Measurements from ENCODE around the gene BAIAP3. TPM values are rescaled to one million over a fixed set of nuclear protein-coding genes. Genes with fewer than 3 reads are reported as not detected.

Gene BAIAP3
- total and polyA plus RNA-seq, 10 of the 15 experiments (the other 5 are each of a cell fraction or from before 2014, with no cell fraction given), result 0.03 to 0.56 (median 0.17) TPM; not detected in 3

- intact Hi-C loops (cut with micrococcal nuclease; ENCODE audit: unreplicated experiment), result no loop called here
- H2AFZ ChIP-seq (ENCODE audit: control insufficient read depth, low read depth, low read length), result no peak overlapping the region
- H3K9ac ChIP-seq (ENCODE audit: control insufficient read depth, insufficient read depth, low read length), result no peak overlapping the region
- H4K20me1 ChIP-seq (ENCODE audit: control insufficient read depth, insufficient read depth), result no peaks in the 10 kb centered on the region
- WGBS (ENCODE audit: insufficient coverage, insufficient replicate concordance, low lambda C conversion rate, missing lambda C conversion rate), result 93% methylated on average over 29 of the region's 29 CpGs
- BruUV-seq (replicated peaks), result no TSS peak
- H3K4me1 ChIP-seq (ENCODE audit: control insufficient read depth, insufficient read depth, low read length), result peaks cover 11% of the 10 kb centered on the region
- POLR2A ChIA-PET, result no interaction called here
- H3K79me2 ChIP-seq (ENCODE audit: control insufficient read depth, insufficient read depth, low read length), result peaks cover 24% of the 10 kb centered on the region
- in situ Hi-C loops (cut with MboI), result no loop called here
- no peak for DNase-seq (ENCODE audit: low read depth, low spot score)
- SMC1A ChIA-PET (ENCODE audit: uncharacterized antibody, unreplicated experiment), result no interaction called here
- H3K36me3 ChIP-seq (ENCODE audit: control insufficient read depth in 2 of 2, insufficient read depth in 2 of 2, low read length in 1 of 2), result peaks cover 0 to 6% of the 10 kb centered on the region in 2 experiments; a peak in 3 of 4 replicates
- no peaks in the 10 kb centered on the region for H3K27me3 ChIP-seq (replicated peaks in 1 of 2; ENCODE audit: control insufficient read depth in 2 of 2, insufficient read depth in 2 of 2, low read length in 1 of 2)
- RAD21 ChIA-PET (ENCODE audit: unreplicated experiment), result no interaction called here
- CTCF ChIA-PET, result no interaction called here
- H3K27ac ChIP-seq (ENCODE audit: control insufficient read depth, insufficient read depth), result no peak overlapping the region
- FAIRE-seq, result no peak
- no peak overlapping the region for H3K4me3 ChIP-seq
- H3K4me2 ChIP-seq (ENCODE audit: control insufficient read depth, insufficient read depth), result no peak overlapping the region
- no peaks in the 10 kb centered on the region for H3K9me3 ChIP-seq (replicated peaks; ENCODE audit: control insufficient read depth, insufficient read depth, low read length)
- ATAC-seq, result no peak
- TF ChIP-seq TCF12 (IDR thresholded peaks at IDR 0.05; ENCODE audit: low read depth, low read length), result no peak
- no peak for TF ChIP-seq PAX5 (IDR thresholded peaks at IDR 0.05; ENCODE audit: borderline replicate concordance, low read depth, low read length)
- TF ChIP-seq, protein P1, sequence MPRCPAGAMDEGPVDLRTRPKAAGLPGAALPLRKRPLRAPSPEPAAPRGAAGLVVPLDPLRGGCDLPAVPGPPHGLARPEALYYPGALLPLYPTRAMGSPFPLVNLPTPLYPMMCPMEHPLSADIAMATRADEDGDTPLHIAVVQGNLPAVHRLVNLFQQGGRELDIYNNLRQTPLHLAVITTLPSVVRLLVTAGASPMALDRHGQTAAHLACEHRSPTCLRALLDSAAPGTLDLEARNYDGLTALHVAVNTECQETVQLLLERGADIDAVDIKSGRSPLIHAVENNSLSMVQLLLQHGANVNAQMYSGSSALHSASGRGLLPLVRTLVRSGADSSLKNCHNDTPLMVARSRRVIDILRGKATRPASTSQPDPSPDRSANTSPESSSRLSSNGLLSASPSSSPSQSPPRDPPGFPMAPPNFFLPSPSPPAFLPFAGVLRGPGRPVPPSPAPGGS (IDR thresholded peaks at IDR 0.05; ENCODE audit: borderline replicate concordance, insufficient read depth, low read depth, low read length, poor library complexity, severe bottlenecking), result no peak
- no peak for TF ChIP-seq POU2F2 (IDR thresholded peaks at IDR 0.05; ENCODE audit: borderline replicate concordance, low read depth, low read length)
- TF ChIP-seq JUNB (IDR thresholded peaks at IDR 0.05), result no peak
- no peak for TF ChIP-seq BMI1 (IDR thresholded peaks at IDR 0.05; ENCODE audit: borderline replicate concordance)
- no peak for TF ChIP-seq PRDM15 (CRISPR knock-in tag; IDR thresholded peaks at IDR 0.05)
- TF ChIP-seq BHLHE40 (IDR thresholded peaks at IDR 0.05; ENCODE audit: borderline replicate concordance in 1 of 2, low read depth in 2 of 2, low read length in 1 of 2), result no peak
- no peak for TF ChIP-seq HDAC6 (IDR thresholded peaks at IDR 0.05; ENCODE audit: unreplicated experiment)
- TF ChIP-seq, protein P2, sequence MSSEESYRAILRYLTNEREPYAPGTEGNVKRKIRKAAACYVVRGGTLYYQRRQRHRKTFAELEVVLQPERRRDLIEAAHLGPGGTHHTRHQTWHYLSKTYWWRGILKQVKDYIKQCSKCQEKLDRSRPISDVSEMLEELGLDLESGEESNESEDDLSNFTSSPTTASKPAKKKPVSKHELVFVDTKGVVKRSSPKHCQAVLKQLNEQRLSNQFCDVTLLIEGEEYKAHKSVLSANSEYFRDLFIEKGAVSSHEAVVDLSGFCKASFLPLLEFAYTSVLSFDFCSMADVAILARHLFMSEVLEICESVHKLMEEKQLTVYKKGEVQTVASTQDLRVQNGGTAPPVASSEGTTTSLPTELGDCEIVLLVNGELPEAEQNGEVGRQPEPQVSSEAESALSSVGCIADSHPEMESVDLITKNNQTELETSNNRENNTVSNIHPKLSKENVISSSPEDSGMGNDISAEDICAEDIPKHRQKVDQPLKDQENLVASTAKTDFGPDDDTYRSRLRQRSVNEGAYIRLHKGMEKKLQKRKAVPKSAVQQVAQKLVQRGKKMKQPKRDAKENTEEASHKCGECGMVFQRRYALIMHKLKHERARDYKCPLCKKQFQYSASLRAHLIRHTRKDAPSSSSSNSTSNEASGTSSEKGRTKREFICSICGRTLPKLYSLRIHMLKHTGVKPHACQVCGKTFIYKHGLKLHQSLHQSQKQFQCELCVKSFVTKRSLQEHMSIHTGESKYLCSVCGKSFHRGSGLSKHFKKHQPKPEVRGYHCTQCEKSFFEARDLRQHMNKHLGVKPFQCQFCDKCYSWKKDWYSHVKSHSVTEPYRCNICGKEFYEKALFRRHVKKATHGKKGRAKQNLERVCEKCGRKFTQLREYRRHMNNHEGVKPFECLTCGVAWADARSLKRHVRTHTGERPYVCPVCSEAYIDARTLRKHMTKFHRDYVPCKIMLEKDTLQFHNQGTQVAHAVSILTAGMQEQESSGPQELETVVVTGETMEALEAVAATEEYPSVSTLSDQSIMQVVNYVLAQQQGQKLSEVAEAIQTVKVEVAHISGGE (CRISPR knock-in tag; IDR thresholded peaks at IDR 0.05), result no peak
- TF ChIP-seq KLF5 (IDR thresholded peaks at IDR 0.05; ENCODE audit: partially characterized antibody), result no peak
- TF ChIP-seq E2F8 (IDR thresholded peaks at IDR 0.05; ENCODE audit: low read depth, partially characterized antibody), result no peak
- no peak for TF ChIP-seq TARDBP (IDR thresholded peaks at IDR 0.05; ENCODE audit: borderline replicate concordance)
Measured at GRCh38 chr16:1347962-1348361, 14.5 kb downstream of the BAIAP3 start.
